NT2/D1 (cell line): ENCODE measurements around the gene R3HCC1L.

Source experiments
- DNase-seq: peaks from one replicate; pipeline ENCODE4 v3.0.0-alpha.2; 2011; ENCODE audit warnings: low read depth, low spot score
- H3K27me3 ChIP-seq: 2 replicates; pipeline ENCODE4 v1.6.0; 2011; ENCODE audit warnings: mild to moderate bottlenecking; ENCODE audit not compliant: insufficient read length, insufficient read depth
- H3K36me3 ChIP-seq: 2 replicates; pipeline ENCODE4 v1.6.1; 2011; ENCODE audit warnings: mild to moderate bottlenecking, low read length, mixed read lengths; ENCODE audit not compliant: insufficient read depth, insufficient read length
- H3K4me1 ChIP-seq: 2 replicates; pipeline ENCODE4 v1.5.1; 2011; ENCODE audit not compliant: insufficient read depth, insufficient read length
- H3K4me3 ChIP-seq: 2 replicates; pipeline ENCODE4 v1.5.1; 2011; ENCODE audit warnings: low read depth; ENCODE audit not compliant: insufficient read length
- H3K9ac ChIP-seq: 2 replicates; pipeline ENCODE4 v1.6.0; 2011; ENCODE audit warnings: low read depth; ENCODE audit not compliant: insufficient read length
- H3K9me3 ChIP-seq: 2 replicates; pipeline ENCODE4 v1.5.1; 2011; ENCODE audit warnings: mild to moderate bottlenecking, low read length; ENCODE audit not compliant: insufficient read depth
- SUZ12 ChIP-seq: IDR thresholded peaks from 2 replicates; pipeline ENCODE4 v1.6.1; 2011; ENCODE audit not compliant: insufficient read length, insufficient read depth; ENCODE audit errors: extremely low read depth
- YY1 ChIP-seq: IDR thresholded peaks from 2 replicates; pipeline ENCODE4 v1.6.1; 2011; ENCODE audit not compliant: insufficient read length, insufficient read depth
- ZNF274 ChIP-seq: IDR thresholded peaks from 2 replicates; pipeline ENCODE4 v1.6.1; 2011; ENCODE audit warnings: mild to moderate bottlenecking, low read depth, low read length

R3HCC1L gene

DNA sequence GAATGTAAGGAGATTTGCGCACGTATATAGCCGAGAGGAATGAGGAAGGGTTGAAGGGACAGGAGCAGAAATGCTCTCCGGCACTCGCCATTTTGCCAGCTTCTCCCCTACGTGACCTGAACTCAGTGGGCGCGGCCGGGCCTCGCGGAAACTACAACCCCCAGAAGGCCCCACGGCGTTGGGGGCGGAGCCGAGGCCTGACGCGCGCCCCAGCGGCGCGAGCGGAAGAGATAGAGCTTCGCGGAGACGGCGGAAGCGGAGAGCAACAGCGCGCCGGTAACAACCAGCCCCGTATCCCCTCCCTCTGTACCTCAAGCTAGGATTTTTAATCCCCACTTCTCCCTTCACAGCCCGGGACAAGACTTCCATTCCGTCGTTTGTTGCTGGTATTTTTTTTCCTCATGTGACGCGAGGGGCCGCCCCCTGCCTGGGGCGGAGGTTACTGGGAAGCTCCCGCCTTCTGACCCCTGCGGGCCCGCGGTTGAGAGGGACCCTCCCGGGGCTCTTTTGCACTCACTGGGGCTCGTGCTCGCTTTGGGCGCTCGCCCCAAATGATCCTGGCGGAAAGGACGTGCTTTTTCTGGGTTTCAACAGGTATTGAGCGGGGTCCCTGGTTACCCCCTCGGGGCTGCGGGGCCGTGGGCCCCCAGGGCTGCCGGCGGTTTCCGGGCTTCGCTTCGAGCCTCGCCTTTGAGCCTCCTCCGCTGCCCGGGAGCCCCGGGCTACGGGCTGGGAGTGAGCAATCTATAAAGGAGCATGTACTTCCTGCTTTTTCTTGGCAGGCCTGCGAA is at the start of gene R3HCC1L:
R3HCC1L (plus strand) TSS at position 227 of the 791 bp plus-strand sequence. CDS start 73,458 bp downstream, outside the sequence.
- peaks cover 8% of the 10 kb centered on the region for H3K9me3 ChIP-seq
- no peaks in the 10 kb centered on the region for H3K36me3 ChIP-seq
- peak within 1 kb of the TSS; percentile 77 for H3K4me3 ChIP-seq
- peak; percentile 74 for DNase-seq
- peak within 1 kb of the TSS; percentile 91 for H3K9ac ChIP-seq
- H3K4me1 ChIP-seq = peaks cover 2% of the 10 kb centered on the region
- TF ChIP-seq YY1 = no peak
- TF ChIP-seq ZNF274 = no peak
- no peak for TF ChIP-seq SUZ12
- no peaks in the 10 kb centered on the region for H3K27me3 ChIP-seq

DNA sequence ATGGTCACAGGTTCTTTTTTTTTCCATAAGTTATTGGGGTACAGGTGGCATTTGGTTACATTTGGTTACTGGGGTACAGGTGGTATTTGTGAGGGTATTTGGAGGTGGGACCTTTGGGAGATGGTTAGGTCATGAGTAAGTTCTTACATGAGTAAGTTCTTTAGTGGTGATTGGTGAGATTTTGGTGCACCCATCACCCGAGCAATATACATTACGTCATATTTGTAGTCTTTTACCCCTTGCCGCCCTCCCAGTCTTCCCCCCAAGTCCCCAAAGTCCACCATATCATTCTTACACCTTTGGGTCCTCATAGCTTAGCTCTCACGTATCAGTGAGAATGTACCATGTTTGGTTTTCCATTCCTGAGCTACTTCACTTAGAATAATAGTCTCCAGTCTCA is 49.2 kb upstream of the R3HCC1L start:
- DNase-seq = no peak
- H3K4me3 ChIP-seq = no peak overlapping the region
- peaks cover 3% of the 10 kb centered on the region for H3K27me3 ChIP-seq
- TF ChIP-seq YY1 = no peak
- TF ChIP-seq ZNF274 = no peak
- no peak for TF ChIP-seq SUZ12
- no peak overlapping the region for H3K9ac ChIP-seq
- H3K36me3 ChIP-seq = no peaks in the 10 kb centered on the region
- H3K4me1 ChIP-seq = no peaks in the 10 kb centered on the region
- H3K9me3 ChIP-seq = no peaks in the 10 kb centered on the region

DNA sequence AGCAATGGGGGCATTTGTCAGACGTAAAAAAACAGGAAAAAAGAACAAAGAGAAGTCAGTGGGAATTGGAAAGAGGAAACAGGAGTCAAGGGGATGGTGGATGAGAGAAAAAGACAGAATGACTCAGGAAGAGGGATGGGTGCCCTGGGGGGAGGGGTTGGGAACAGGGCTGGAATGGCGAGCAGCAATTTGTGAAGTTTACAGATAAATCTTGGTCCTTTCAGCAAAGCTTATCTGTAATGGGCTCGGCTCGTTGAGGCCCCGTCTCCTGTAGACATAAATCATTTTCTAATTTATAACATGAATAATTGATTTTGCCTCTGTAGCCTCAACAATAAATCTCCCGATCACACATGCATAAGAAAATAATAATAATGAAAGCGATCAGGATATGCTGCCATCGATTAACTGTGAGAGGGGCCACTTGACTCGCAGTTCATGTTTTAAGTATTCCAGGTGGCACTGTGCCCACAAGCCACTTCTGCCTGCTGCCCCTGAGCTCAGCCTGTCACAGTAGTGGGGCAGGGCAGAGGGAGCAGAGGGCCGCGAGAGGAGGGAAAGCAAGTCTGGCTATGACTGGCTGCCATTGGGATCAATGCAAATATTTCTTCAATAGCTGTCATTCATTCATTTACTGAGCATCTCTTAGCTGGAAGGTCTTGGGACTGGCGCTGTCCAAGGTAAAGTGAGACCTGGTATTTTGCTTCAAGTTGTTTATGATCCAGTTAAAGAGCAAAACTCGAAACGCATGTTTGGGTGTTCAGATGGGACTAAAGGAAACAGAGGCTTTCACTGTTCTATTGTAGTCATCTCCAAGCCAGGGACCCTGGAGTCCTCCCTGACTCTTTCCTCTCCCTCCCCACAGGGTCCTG is 47.4 kb upstream of the R3HCC1L start:
- no peak overlapping the region for H3K9ac ChIP-seq
- no peaks in the 10 kb centered on the region for H3K9me3 ChIP-seq
- no peak for DNase-seq
- no peaks in the 10 kb centered on the region for H3K4me1 ChIP-seq
- H3K4me3 ChIP-seq = no peak overlapping the region
- H3K27me3 ChIP-seq = peaks cover under 1% of the 10 kb centered on the region
- no peak for TF ChIP-seq ZNF274
- no peak for TF ChIP-seq YY1
- no peak for TF ChIP-seq SUZ12
- no peaks in the 10 kb centered on the region for H3K36me3 ChIP-seq

DNA sequence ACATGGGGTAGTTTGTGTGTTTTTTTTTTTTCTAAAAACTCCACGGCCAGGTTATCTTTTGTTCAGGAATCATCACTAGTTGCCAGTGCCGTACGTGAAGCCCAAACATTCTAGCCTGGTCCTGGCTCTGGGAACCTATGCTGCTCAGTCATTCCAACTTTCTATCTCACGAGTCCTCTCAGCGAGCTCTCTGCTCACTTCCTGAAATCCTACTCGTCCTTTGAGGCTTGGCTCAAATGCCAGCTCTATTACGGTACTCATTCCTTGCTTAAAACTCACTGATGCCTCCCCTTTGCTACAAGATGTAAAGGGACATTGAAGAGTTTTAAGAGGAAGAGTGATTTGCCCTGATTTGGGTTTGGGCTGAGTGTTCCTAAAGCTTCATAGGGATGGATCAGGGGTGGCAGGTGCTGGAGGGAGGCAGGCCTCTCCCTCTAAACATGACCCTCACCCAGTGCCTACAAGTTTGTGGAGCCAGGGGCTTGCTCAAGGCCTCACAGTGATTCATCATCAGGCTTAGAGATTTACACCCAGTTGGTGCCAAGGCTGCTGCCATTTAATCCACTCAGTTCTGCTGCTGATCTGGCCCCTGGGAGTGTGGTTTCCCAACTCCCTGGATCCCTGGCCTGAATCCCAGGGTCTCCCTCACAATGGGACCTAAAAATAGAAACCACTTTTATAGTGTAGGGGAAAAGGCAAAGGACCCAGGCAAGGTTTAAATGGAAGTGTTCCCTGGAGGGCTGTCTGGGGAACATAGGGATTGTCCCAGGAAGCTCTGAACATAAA is 46.1 kb upstream of the R3HCC1L start:
- Histone ChIP-seq H3K9me3 (no peaks in the 10 kb centered on the region), H3K27me3 (no peaks in the 10 kb centered on the region), H3K36me3 (no peaks in the 10 kb centered on the region), H3K9ac (no peak overlapping the region), H3K4me1 (no peaks in the 10 kb centered on the region), H3K4me3 (no peak overlapping the region)
- TF ChIP-seq SUZ12 = no peak
- TF ChIP-seq YY1 = no peak
- no peak for TF ChIP-seq ZNF274
- no peak for DNase-seq

DNA sequence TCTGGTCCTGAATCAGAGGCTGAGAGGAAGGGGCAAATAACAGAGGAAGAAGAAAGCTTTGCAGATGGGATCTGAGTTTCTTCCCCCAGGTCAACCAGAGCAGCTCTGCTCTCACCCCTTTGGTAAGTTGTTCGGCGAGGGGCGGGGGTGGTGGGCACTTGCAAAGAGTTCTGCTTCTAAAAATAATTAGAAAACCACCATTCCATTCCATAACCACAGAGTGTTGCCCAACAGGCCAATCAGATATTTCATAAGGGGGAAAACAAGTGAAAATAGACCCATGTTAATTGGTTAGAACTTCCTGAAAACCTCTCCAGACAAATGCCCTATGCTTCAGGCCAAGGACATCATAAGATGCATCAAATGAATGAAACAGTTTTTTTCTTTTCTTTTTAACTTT is 43.6 kb upstream of the R3HCC1L start:
- TF ChIP-seq SUZ12 (no peak), ZNF274 (no peak)
- DNase-seq = no peak

DNA sequence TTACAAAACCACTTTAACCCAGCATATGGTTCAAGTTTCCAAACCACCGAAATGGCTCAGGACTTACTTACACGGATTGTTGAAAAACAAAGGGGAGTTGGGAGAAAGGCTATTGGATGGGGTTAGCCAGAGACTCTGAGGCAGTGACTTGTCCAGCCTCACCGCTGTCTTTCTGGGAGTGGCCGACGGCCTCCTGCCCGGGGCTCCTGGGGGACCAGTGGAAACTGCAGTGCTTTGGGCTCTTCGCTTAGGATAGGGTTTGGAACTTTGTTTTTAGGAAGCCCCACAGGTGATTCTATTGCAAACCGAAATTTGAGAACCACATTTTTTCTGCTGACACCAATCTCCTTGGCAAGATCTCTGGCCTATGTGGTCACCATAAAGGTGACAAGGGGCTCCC is 38.1 kb upstream of the R3HCC1L start:
- no peaks in the 10 kb centered on the region for H3K27me3 ChIP-seq
- no peak overlapping the region for H3K9ac ChIP-seq
- no peak overlapping the region for H3K4me3 ChIP-seq
- no peaks in the 10 kb centered on the region for H3K36me3 ChIP-seq
- H3K9me3 ChIP-seq = no peaks in the 10 kb centered on the region
- DNase-seq = no peak
- H3K4me1 ChIP-seq = peaks cover 6% of the 10 kb centered on the region
- TF ChIP-seq ZNF274 (no peak), SUZ12 (no peak)

More for the DNA sequence above, 43.6 kb upstream of the R3HCC1L start:
- Histone ChIP-seq H3K4me1 (no peaks in the 10 kb centered on the region), H3K27me3 (no peaks in the 10 kb centered on the region), H3K9me3 (no peaks in the 10 kb centered on the region), H3K4me3 (no peak overlapping the region), H3K9ac (no peak overlapping the region), H3K36me3 (no peaks in the 10 kb centered on the region)
